Karpas-422 (cell line): ENCODE results near the gene LCE3D. TPM values are rescaled to one million over a fixed set of nuclear protein-coding genes. Genes with fewer than 3 reads are reported as not detected.

ENCODE experiments used
- DNase-seq: peaks from one replicate; pipeline ENCODE4 v3.0.0-alpha.2; 2015
- H2AFZ ChIP-seq: fragments of 200-600 bp; sonication (generic); 2 replicates; pipeline ENCODE4 v1.6.1; 2014; ENCODE audit warnings: antibody characterized with exemption, low read length, mixed read lengths
- H3K27ac ChIP-seq: fragments of 200-600 bp; sonication (generic); 2 replicates; pipeline ENCODE4 v1.5.1; 2014; ENCODE audit warnings: mild to moderate bottlenecking, low read length, moderate library complexity
- H3K27me3 ChIP-seq: fragments of 200-600 bp; sonication (generic); 2 replicates; pipeline ENCODE4 v1.6.1; 2014; ENCODE audit warnings: low read length, mixed read lengths
- H3K36me3 ChIP-seq: fragments of 200-600 bp; sonication (generic); 2 replicates; pipeline ENCODE4 v1.6.1; 2014; ENCODE audit warnings: low read length, mixed read lengths; ENCODE audit not compliant: insufficient read depth
- H3K4me1 ChIP-seq: fragments of 200-600 bp; sonication (generic); 2 replicates; pipeline ENCODE4 v1.6.1; 2014; ENCODE audit warnings: mild to moderate bottlenecking, low read length, mixed read lengths
- H3K4me2 ChIP-seq: fragments of 200-600 bp; sonication (generic); 2 replicates; pipeline ENCODE4 v1.6.1; 2014; ENCODE audit warnings: low read length, low read depth, mild to moderate bottlenecking; ENCODE audit not compliant: poor library complexity, severe bottlenecking
- H3K4me3 ChIP-seq: fragments of 200-600 bp; sonication (generic); 2 replicates; pipeline ENCODE4 v1.5.1; 2014; ENCODE audit warnings: mild to moderate bottlenecking, antibody characterized with exemption, low read length, mixed read lengths
- H3K79me2 ChIP-seq: fragments of 200-600 bp; sonication (generic); 2 replicates; pipeline ENCODE4 v1.6.1; 2014; ENCODE audit warnings: mild to moderate bottlenecking, low read length, mixed read lengths
- H3K9ac ChIP-seq: fragments of 200-600 bp; sonication (generic); 2 replicates; pipeline ENCODE4 v1.6.0; 2014; ENCODE audit warnings: low read length
- H3K9me2 ChIP-seq: fragments of 200-600 bp; sonication (generic), shearing (Covaris generic); replicated peaks from 2 replicates; pipeline ENCODE4 v1.6.0; 2014; ENCODE audit warnings: mild to moderate bottlenecking, low read length, moderate library complexity; ENCODE audit not compliant: insufficient read depth
- H3K9me3 ChIP-seq: fragments of 300-700, 200-600 bp; sonication (generic); 2 replicates; pipeline ENCODE4 v1.6.1; 2014; ENCODE audit warnings: low read length, mixed read lengths
- H4K20me1 ChIP-seq: fragments of 200-600 bp; sonication (generic); 2 replicates; pipeline ENCODE4 v1.6.1; 2014; ENCODE audit warnings: mild to moderate bottlenecking, antibody characterized with exemption, low read length, low read depth; ENCODE audit not compliant: insufficient read depth
- small RNA-seq: library from RNA; depleted of rRNA; stranded (forward); fragments of <200 nt; gene quantifications from one replicate; pipeline ENCODE3, GENCODE V24; 2014
- total RNA-seq: library from RNA; depleted of rRNA; stranded (reverse); fragments of >200 nt; shearing (Covaris generic); gene quantifications from 2 replicates; pipeline ENCODE4 v1.2.3, GENCODE V29; 2014; ENCODE audit warnings: low replicate concordance; rRNA removed

Gene LCE3D
- total RNA-seq, 1 experiment from 2014 or later = not detected

DNA sequence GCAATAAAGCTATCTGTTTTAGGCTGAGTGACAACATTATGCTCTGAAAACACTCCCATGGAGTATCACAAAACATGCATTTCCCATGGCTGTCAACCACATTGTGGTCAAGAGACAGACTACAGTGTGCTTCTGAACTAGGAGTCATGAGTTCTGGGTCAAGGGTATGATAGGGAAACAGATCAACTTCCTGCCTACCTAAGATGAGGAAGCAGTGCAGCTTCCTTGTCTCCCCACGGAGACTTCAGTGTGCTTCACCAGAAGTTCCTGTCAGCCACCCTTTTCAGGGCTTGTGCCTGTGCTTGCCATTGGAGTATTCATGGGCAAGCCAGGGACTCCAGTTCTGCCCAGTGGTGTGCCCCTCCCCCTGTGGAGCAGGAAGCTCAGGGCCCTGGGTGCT is 33.6 kb downstream of the LCE3D start:
- no peaks in the 10 kb centered on the region for H3K27me3 ChIP-seq
- H3K4me2 ChIP-seq = no peak overlapping the region
- no peaks in the 10 kb centered on the region for H3K4me1 ChIP-seq
- H2AFZ ChIP-seq = no peak overlapping the region
- DNase-seq = no peak
- H3K9ac ChIP-seq = no peak overlapping the region
- H3K9me2 ChIP-seq = no peaks in the 10 kb centered on the region
- H3K9me3 ChIP-seq = no peaks in the 10 kb centered on the region; the same call in 1 of the 2 replicates
- no peaks in the 10 kb centered on the region for H4K20me1 ChIP-seq
- H3K27ac ChIP-seq = no peak overlapping the region
- H3K79me2 ChIP-seq = no peaks in the 10 kb centered on the region
- H3K36me3 ChIP-seq = no peaks in the 10 kb centered on the region
- H3K4me3 ChIP-seq = no peak overlapping the region

DNA sequence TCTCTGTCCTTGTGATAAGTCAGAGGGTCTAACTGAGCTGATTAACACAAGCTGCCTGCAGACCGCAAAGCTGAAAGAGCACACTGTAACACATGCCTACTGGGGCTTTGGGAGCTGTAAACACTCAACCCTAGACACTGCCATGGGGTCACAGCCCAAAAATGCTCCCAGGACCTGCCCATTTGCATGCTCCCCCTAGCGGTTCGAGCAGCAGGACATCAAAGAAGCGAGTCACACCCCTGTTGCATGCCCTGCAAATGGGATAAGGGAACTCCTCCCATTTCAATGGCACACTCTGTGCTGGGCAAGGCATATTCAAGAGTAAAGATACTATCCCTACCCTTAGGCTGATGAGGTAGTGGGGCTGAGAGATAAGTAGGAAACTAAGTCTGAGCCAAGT is 36.5 kb downstream of the LCE3D start:
- no peaks in the 10 kb centered on the region for H3K27me3 ChIP-seq
- H2AFZ ChIP-seq = no peak overlapping the region
- H3K27ac ChIP-seq = no peak overlapping the region
- peak; percentile 67 for DNase-seq
- H3K9me2 ChIP-seq = no peaks in the 10 kb centered on the region
- H3K79me2 ChIP-seq = no peaks in the 10 kb centered on the region
- H3K4me2 ChIP-seq = no peak overlapping the region
- H3K4me3 ChIP-seq = no peak overlapping the region
- H3K9me3 ChIP-seq = no peaks in the 10 kb centered on the region; the same call in 1 of the 2 replicates
- no peak overlapping the region for H3K9ac ChIP-seq
- H3K36me3 ChIP-seq = no peaks in the 10 kb centered on the region
- H3K4me1 ChIP-seq = no peaks in the 10 kb centered on the region
- H4K20me1 ChIP-seq = no peaks in the 10 kb centered on the region

DNA sequence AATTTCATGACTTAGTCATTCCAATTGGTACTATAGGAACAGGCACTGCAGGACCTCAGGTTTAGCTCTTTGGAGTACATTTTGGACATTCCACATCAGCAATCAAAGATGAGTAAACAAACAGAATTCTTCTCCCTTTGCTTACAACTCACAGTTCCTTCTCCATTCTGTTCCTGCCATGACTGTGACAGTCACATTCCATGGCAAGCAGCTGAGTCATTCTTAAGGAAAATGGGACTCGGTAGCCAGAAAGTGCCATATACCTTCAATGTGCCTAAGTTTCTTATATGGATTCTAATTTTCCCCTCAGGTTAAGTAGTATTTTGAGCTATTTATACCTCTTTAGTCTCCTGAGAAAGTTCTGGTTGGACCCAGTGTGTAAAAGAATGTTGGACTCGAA is 40.4 kb downstream of the LCE3D start:
- no peaks in the 10 kb centered on the region for H3K79me2 ChIP-seq
- H3K27ac ChIP-seq = no peak overlapping the region
- no peak overlapping the region for H3K4me3 ChIP-seq
- H3K36me3 ChIP-seq = no peaks in the 10 kb centered on the region
- H3K9me2 ChIP-seq = no peaks in the 10 kb centered on the region
- no peaks in the 10 kb centered on the region for H3K9me3 ChIP-seq
- H4K20me1 ChIP-seq = no peaks in the 10 kb centered on the region
- DNase-seq = no peak
- no peaks in the 10 kb centered on the region for H3K27me3 ChIP-seq
- no peak overlapping the region for H3K9ac ChIP-seq
- H2AFZ ChIP-seq = no peak overlapping the region
- no peak overlapping the region for H3K4me2 ChIP-seq
- no peaks in the 10 kb centered on the region for H3K4me1 ChIP-seq

DNA sequence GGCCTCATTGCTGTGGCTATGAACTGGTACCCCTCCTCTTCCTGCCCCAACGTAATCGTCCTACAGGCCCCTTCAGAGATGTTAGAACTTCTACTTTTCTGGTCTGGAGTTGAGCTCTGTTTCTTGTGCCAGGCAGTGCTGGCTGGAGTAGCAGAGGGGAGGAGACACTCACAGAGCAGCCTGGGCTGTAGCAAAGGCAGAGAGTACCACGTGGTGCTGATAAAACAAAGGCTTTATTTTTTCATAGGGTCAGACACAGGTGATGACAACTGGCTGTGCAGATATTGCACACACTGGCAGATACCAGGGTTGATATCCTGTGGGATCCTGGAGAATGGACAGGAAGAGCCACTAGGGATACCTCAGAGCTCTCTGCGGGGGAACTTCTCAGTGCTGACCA is 42.8 kb downstream of the LCE3D start:
- H3K4me3 ChIP-seq = no peak overlapping the region
- no peaks in the 10 kb centered on the region for H3K9me3 ChIP-seq
- H2AFZ ChIP-seq = no peak overlapping the region
- H3K9me2 ChIP-seq = no peaks in the 10 kb centered on the region
- no peak overlapping the region for H3K27ac ChIP-seq
- no peaks in the 10 kb centered on the region for H3K4me1 ChIP-seq
- H3K79me2 ChIP-seq = no peaks in the 10 kb centered on the region
- H3K36me3 ChIP-seq = no peaks in the 10 kb centered on the region
- DNase-seq = no peak
- H3K9ac ChIP-seq = no peak overlapping the region
- H3K4me2 ChIP-seq = no peak overlapping the region
- H3K27me3 ChIP-seq = no peaks in the 10 kb centered on the region
- no peaks in the 10 kb centered on the region for H4K20me1 ChIP-seq

DNA sequence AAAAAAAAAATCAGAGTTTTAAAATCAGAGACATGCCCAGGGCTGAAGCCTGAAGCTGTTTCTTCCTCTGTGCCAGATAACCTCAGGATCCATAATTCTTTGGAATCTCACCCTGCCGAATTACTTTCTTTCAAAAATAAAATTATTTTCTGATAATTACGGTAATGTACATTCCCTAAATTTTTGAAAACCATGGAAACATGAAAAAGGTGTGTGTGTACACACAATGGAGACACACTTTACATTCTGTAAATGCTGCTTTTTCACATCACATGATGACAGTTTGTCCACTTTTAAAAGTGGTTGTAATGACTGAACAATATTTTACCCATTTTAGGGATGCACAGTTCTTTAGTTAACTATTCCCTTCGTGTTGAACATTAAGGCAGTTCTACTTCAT is 44.5 kb downstream of the LCE3D start:
- Histone ChIP-seq H3K4me2 (no peak overlapping the region), H3K27me3 (no peaks in the 10 kb centered on the region), H3K9me2 (no peaks in the 10 kb centered on the region), H4K20me1 (no peaks in the 10 kb centered on the region), H3K4me3 (no peak overlapping the region), H3K9me3 (0 out of 2 replicates have a peak, but pooled peaks cover 4% of the 10 kb centered on the region), H3K36me3 (no peaks in the 10 kb centered on the region), H3K79me2 (no peaks in the 10 kb centered on the region), H3K9ac (no peak overlapping the region), H3K27ac (no peak overlapping the region), H2AFZ (no peak overlapping the region), H3K4me1 (no peaks in the 10 kb centered on the region)
- no peak for DNase-seq

DNA sequence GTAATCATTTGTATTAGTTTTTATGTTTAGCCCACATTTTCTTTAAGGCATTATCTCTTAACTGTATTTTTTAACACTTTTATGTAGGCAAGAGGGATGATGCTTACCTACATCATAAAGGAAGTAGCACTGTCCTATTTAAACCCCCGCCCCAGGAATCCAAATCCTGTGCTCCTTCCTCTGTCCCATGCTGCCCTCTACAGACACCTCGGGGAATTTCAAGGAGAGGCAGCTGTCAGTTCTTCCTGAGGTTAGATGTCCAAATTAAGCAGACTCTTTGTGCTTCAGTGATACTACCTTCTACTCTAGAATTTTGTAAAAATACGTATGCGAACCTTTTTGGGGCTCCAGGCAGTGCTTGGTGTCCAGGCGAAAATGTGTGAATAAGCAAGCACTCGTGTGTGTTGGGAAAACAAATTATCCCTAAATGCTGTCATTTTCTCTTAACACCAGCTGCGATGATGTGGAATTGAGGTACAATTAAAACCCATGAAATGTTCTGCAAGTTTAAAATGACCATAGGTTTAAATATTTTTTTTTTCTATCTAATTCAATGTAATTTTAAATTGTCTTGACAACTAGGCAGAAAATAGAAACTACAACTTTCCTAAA is 46.9 kb downstream of the LCE3D start:
- no peaks in the 10 kb centered on the region for H3K27me3 ChIP-seq
- peak; percentile 77 for DNase-seq

More for the DNA sequence above, 46.9 kb downstream of the LCE3D start:
- H3K79me2 ChIP-seq = no peaks in the 10 kb centered on the region
- H3K4me2 ChIP-seq = no peak overlapping the region
- no peaks in the 10 kb centered on the region for H3K36me3 ChIP-seq
- no peaks in the 10 kb centered on the region for H3K9me2 ChIP-seq
- no peak overlapping the region for H3K27ac ChIP-seq
- H2AFZ ChIP-seq = no peak overlapping the region
- H4K20me1 ChIP-seq = no peaks in the 10 kb centered on the region
- no peaks in the 10 kb centered on the region for H3K4me1 ChIP-seq
- H3K4me3 ChIP-seq = no peak overlapping the region
- H3K9ac ChIP-seq = no peak overlapping the region
- H3K9me3 ChIP-seq = 0 out of 2 replicates have a peak, but pooled peaks cover 4% of the 10 kb centered on the region

Small RNA genes lying within 50 kb of the gene (small RNA-seq; reads per million reads assigned to genes)
- not detected for gene LCE3A
- not detected for gene LCE3B

Other genes with a start within 250 kb of the LCE3D start
- not detected in 2 replicates for gene FLG2, start 220.5 kb downstream of the LCE3D start, total RNA-seq
- gene CRNN, start 166.3 kb downstream of the LCE3D start, total RNA-seq = not detected in 2 replicates
- not detected in 2 replicates for gene LCE5A, start 69.7 kb downstream of the LCE3D start, total RNA-seq
- not detected in 2 replicates for gene CRCT1, start 66.0 kb downstream of the LCE3D start, total RNA-seq
- gene LCE3E, start 13.7 kb downstream of the LCE3D start, total RNA-seq = not detected in 2 replicates
- not detected in 2 replicates for gene LCE3C, start 19.7 kb upstream of the LCE3D start, total RNA-seq
- not detected in 2 replicates for gene LCE3B, start 33.3 kb upstream of the LCE3D start, total RNA-seq
- not detected in 2 replicates for gene LCE3A, start 42.6 kb upstream of the LCE3D start, total RNA-seq
- gene LCE2D, start 82.9 kb upstream of the LCE3D start, total RNA-seq = not detected in 2 replicates
- not detected in 2 replicates for gene LCE2C, start 94.8 kb upstream of the LCE3D start, total RNA-seq
- not detected in 2 replicates for gene LCE2B, start 105.6 kb upstream of the LCE3D start, total RNA-seq
- not detected in 2 replicates for gene LCE2A, start 117.8 kb upstream of the LCE3D start, total RNA-seq
- not detected in 2 replicates for gene LCE4A, start 127.6 kb upstream of the LCE3D start, total RNA-seq
- not detected in 2 replicates for gene KPRP, start 177.5 kb upstream of the LCE3D start, total RNA-seq
- not detected in 2 replicates for gene LCE1F, start 194.6 kb upstream of the LCE3D start, total RNA-seq
- gene LCE1E, start 205.7 kb upstream of the LCE3D start, total RNA-seq = not detected in 2 replicates
- not detected in 2 replicates for gene LCE1D, start 216.2 kb upstream of the LCE3D start, total RNA-seq
- gene LCE1C, start 226.1 kb upstream of the LCE3D start, total RNA-seq = not detected in 2 replicates
- gene LCE1B, start 231.5 kb upstream of the LCE3D start, total RNA-seq = not detected in 2 replicates
- gene LCE1A, start 247.0 kb upstream of the LCE3D start, total RNA-seq = not detected in 2 replicates